ENCODE results near the gene DIS3L2.

Gene DIS3L2

GRCh38 chr2:231960810-231961348, 634 bp upstream of the DIS3L2 start:
- peak overlapping the region; percentile 89 for H3K4me3 ChIP-seq (ENCODE audit: low read length)
- TF ChIP-seq CTCF (IDR thresholded peaks at IDR 0.05; ENCODE audit: insufficient read depth, low read depth, low read length, missing control alignments): no peak
- no peak for DNase-seq (ENCODE audit: low read depth)

- TF ChIP-seq CTCF (IDR thresholded peaks at IDR 0.05; ENCODE audit: insufficient read depth, low read depth, low read length, missing control alignments): no peak
These were observed 3.6 kb downstream of the DIS3L2 start for GRCh38 chr2:231965102-231965501.

GRCh38 chr2:231966886-231967285, 5.4 kb downstream of the DIS3L2 start:
- no peak for TF ChIP-seq CTCF (IDR thresholded peaks at IDR 0.05; ENCODE audit: insufficient read depth, low read depth, low read length, missing control alignments)
- no peak for DNase-seq (ENCODE audit: low read depth)
- H3K4me3 ChIP-seq (ENCODE audit: low read length): no peak overlapping the region

More at GRCh38 chr2:231965102-231965501, 3.6 kb downstream of the DIS3L2 start:
- H3K4me3 ChIP-seq (ENCODE audit: low read length): no peak overlapping the region
- DNase-seq (ENCODE audit: low read depth): no peak

- no peak for DNase-seq (ENCODE audit: low read depth)
- TF ChIP-seq CTCF (IDR thresholded peaks at IDR 0.05; ENCODE audit: insufficient read depth, low read depth, low read length, missing control alignments): no peak
- H3K4me3 ChIP-seq (ENCODE audit: low read length): no peak overlapping the region
These were observed 7.3 kb downstream of the DIS3L2 start for GRCh38 chr2:231968820-231969219.

GRCh38 chr2:231970461-231970860, 8.9 kb downstream of the DIS3L2 start:
- DNase-seq (ENCODE audit: low read depth): peak; percentile 64
- no peak overlapping the region for H3K4me3 ChIP-seq (ENCODE audit: low read length)
- no peak for TF ChIP-seq CTCF (IDR thresholded peaks at IDR 0.05; ENCODE audit: insufficient read depth, low read depth, low read length, missing control alignments)

GRCh38 chr2:231975001-231975400, 13.5 kb downstream of the DIS3L2 start:
- TF ChIP-seq CTCF (IDR thresholded peaks at IDR 0.05; ENCODE audit: insufficient read depth, low read depth, low read length, missing control alignments): no peak
- DNase-seq (ENCODE audit: low read depth): no peak
- no peak overlapping the region for H3K4me3 ChIP-seq (ENCODE audit: low read length)

GRCh38 chr2:231977430-231977829, 15.9 kb downstream of the DIS3L2 start:
- TF ChIP-seq CTCF (IDR thresholded peaks at IDR 0.05; ENCODE audit: insufficient read depth, low read depth, low read length, missing control alignments): no peak
- DNase-seq (ENCODE audit: low read depth): no peak
- H3K4me3 ChIP-seq (ENCODE audit: low read length): no peak overlapping the region
